HG02623 (cell line): Measurements from ENCODE around the gene ERMN.
A peak's percentile ranks its signal among the peaks of the same experiment; 100 is the strongest.
"Not testable (repeated sequence)": the region's sequence is repeated elsewhere in the genome, so short reads cannot be mapped to it uniquely, and the experiment has no call there.

Source experiments
- ATAC-seq: cut with Tn5 transposase; IDR thresholded peaks from one replicate; pipeline ENCODE4 v1.9.1; 2021; ENCODE audit warnings: moderate library complexity; ENCODE audit not compliant: unreplicated experiment

Gene ERMN

GRCh38 chr2:157325786-157326185, at the start of gene ERMN:
Gene ERMN (minus strand): TSS chr2:157325824. CDS start chr2:157325642, 182 bp downstream.
- no peak for ATAC-seq

- ATAC-seq, result no peak
These were observed 49.8 kb upstream of the ERMN start for GRCh38 chr2:157375384-157375783.

DNA sequence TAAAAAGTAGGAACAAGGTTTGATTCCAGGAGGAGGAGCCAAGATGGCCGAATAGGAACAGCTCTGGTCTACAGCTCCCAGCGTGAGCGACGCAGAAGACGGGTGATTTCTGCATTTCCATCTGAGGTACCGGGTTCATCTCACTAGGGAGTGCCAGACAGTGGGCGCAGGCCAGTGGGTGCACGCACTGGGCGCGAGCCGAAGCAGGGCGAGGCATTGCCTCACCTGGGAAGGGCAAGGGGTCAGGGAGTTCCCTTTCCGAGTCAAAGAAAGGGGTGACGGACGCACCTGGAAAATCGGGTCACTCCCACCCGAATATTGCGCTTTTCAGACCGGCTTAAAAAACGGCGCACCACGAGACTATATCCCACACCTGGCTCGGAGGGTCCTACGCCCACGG, 42.9 kb upstream of the ERMN start:
- not testable (repeated sequence) for ATAC-seq

DNA sequence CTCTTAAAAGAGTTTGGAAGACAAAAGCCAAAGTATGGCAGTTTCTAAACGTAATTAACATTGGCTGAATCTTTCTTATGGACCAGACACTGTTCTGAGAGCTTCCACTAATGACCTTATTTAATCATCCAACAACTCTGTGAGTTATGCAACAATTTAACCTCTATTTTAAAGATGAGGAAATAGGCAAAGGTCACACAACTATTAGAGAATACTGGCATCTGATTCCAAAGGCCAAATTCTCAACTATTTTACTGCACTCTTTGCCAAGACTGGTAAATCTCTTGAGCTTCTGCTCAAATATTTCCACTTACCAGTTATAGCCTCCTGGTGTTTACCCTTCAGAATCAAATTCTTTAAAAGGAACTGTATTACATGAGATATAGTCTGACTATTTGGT, 42.1 kb upstream of the ERMN start:
- ATAC-seq, result no peak

GRCh38 chr2:157364257-157364974, 38.8 kb upstream of the ERMN start:
- peak; percentile 79 for ATAC-seq

DNA sequence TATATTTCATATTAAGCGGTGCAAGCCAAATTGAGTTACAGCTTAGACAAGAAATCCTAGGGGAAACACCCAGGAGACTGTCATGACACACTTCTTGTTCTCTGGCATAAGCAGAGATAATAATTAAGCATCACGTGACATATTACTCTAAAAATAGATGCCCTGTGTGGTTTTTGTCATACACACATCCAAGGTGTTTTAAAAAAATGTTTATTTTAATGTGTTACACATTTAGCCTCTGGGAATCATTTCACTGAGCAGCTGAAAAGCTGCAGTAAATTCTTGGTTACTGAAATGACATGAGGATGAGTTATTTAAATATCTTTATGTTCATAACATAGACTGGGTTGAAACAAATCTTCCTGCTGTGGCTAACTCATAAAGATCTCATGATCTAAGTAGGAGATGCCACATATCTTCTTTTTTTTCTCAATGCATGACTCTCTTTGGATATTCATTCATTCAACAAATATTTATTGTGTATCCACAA, 38.0 kb upstream of the ERMN start:
- ATAC-seq, result peak; percentile 43

DNA sequence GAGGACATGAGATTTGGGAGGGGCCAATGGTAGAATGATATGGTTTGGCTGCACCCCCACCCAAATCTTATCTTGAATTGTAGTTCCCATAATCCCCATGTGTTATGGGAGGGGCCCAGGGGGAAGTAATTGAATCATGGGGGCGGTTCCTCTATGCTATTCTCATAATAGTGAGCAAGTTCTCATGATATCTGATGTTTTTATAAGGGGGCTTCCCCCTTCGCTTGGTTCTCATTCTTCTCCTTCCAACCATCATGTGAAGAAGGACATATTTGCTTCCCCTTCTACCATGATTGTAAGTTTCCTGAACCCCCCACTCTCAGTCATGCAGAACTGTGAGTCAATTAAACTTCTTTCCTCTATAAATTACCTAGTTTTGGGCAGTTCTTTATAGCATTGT, 37.0 kb upstream of the ERMN start:
- no peak for ATAC-seq

GRCh38 chr2:157361526-157361925, 35.9 kb upstream of the ERMN start:
- ATAC-seq, result no peak

GRCh38 chr2:157359628-157360027, 34.0 kb upstream of the ERMN start:
- ATAC-seq, result no peak

- no peak for ATAC-seq
These were observed 30.0 kb upstream of the ERMN start for GRCh38 chr2:157355618-157356017.

GRCh38 chr2:157349949-157350515, 24.4 kb upstream of the ERMN start:
- no peak for ATAC-seq

DNA sequence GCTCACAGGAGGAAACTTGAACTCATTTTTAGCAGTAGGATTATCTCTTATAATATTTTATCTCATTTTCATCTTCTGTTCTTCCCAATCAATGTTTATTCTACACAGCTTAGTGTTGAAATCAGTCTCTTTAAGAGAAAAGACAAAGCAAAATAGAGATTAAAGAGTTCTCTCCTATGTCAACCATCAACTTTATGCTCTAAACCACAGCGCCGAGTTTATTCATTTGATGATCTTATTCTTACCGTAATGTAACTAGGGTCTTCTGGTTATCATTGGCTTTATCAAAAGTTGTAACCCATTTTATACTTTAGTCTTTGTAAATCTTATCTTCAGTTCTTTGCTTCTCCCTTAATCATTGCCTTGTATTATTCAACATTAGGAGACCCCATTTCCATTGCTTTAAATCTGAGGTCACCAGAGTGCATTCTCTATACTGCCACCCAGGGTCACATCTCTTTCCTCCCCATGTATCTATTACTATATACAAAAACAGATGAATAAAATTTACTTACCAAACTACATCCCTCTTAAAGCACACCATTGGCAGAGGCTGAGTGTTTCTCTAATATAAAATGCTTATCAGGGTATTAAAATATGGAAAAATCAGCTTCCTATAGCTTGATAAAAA, 22.8 kb upstream of the ERMN start:
- ATAC-seq, result no peak

DNA sequence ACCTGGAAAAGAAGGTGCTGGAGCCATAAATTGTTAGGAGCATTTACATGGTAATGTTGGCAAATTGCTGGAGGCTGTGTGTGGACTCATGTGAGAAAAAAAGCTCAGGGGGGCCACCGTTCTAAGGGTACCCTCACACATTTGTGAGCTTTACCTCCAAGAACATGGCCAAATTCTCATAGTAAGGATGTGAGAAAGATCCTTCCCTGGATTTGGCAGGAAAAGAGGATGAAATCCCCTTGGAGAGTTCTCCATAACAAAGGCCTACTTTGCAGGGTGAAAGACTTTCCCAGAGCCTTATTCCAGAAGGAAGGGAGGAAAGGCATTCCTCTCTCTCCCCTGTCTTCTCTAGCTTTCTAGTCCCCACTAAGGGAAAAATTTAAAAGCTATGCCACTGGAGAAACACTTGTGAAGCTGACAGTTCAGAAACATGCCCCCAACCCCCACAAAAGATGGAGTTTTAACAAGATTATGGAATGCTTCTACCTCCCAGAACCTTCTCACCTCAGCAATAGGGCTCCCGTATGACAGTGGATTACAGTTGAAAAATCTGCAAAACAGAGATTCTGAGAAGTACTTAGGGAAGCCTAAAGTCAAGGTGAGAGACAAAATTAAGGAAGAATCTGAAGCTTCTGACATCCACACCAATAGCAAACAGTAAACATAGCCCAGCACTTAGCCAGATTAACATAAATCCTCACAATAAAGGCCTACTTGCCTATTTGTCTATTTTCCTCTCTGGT, 20.2 kb upstream of the ERMN start:
- no peak for ATAC-seq

DNA sequence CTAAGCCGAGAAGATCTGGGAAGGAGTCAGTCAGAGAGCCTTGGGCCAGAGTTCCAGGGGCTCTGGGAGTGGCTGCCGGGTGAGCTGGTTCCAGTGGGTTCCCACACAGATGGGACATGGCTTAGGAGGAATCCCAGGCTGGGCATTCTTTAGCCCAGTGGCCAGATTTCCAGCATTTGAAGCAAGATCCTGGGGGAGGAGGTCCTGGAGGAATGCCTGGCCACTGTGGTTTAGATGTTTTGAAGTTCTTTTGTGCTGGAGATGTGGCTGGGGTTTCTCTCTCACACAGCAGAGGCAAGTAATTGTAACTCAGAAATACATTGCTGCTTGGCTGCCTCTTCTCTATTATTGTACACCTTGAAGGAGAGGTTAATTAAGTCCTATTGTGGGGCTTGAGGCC, 15.8 kb upstream of the ERMN start:
- ATAC-seq, result not testable (repeated sequence)

GRCh38 chr2:157339965-157340655, 14.5 kb upstream of the ERMN start:
- no peak for ATAC-seq

DNA sequence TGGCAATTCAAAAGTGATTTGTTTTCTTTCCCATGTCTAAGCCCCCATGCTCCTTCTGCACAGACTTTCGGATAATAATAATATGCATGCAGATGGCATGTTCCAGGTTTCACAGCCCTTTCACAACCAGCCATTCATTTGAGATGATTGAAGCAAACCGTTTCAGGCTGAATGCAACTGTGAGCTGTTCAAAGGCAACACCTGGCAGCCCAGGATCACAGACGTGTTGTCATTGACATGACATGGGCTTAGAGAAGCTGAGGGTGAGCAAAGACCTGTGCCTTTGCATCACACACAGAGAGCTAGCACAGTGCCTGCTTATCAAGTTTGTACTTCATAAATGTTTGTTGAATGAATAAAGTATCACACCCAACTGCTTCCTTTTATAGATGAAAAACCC, 12.4 kb upstream of the ERMN start:
- ATAC-seq, result no peak

GRCh38 chr2:157336137-157337010, 10.8 kb upstream of the ERMN start:
- ATAC-seq, result no peak

DNA sequence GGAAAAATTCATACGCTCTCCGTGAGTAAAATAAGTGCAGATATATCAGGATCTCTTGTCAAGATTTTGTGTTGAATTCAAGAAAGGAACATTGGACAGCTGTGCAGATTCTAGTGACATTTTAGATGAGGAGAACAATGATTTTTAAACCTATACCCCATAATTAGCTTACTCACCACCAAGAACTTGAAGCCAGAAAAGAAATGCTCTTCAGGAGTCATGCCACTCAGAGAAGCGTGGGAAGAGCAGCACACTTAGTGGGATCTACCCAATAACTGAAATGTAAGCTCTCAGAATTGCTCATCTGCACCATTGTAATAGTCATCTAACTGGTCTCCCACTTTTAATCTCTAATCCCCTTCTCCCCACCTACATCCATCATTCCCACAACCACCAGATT, 9.2 kb upstream of the ERMN start:
- ATAC-seq, result no peak

DNA sequence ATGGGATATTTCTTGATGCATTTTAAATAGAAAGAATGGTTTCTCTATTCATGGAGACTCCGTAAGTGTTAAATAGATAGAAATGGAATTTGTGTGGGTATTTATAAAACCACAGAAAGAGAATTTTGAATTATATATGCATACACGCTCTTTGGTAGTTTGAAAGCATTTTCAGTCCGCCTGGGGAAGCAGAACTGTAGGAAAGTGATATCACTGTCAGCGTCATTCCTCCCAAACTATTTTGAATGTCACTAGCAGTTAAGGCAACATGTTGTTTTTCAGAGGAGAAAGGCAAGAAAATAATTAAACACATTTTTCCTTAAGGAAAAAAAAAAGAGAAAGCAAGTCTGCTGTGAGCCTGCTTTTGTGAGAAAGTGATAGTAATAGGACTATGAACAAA, 8.7 kb upstream of the ERMN start:
- ATAC-seq, result no peak
